CD4-positive, alpha-beta T cell treated with Interleukin-2 at 100 ng/mL for 4 hours (primary cell): Measurements from ENCODE around the gene COP1.

Experiments used
- DNase-seq: peaks from one replicate; pipeline ENCODE4 v3.0.0-alpha.2; 2020; ENCODE audit warnings: low spot score

The COP1 gene

DNA sequence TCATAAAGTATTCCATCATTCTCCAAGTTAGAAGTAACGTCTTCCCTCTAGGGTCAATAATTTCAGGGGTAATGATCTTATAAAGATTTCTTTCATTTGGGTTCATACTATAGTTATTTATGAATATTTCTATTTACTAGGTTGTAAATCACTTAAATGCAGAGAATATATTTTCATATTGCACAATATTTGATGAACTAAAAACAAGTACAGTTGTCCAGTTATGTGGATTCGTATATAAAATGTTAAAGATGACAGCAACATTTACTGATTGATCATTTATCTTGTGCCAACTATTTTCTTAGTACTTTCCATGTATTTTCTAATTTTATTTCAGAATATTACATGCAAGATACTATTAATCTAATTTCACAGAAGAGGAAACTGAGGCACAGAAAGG, 243.3 kb downstream of the COP1 start:
- DNase-seq = no peak

DNA sequence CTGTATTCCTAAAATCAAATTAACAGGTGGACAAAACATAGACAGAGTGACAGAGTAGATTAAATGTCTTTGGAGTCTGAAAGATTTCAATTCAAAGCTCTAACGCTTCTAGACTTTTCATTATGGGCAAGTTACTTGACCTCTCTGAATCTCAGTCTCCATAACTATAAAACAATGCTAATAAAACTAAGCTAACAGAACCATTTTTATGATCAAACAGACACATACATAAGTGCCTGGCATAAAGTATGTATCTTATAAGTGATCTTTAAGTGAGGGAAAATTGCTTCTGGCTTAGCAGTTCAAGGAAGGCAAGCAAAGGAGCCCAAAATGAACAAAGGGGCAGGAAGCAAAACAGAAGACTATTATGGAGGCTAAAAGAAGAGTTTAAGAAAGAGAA, 246.9 kb downstream of the COP1 start:
- DNase-seq = no peak

- DNase-seq = no peak
These were observed 255.5 kb downstream of the COP1 start for GRCh38 chr1:175951627-175952026.

DNA sequence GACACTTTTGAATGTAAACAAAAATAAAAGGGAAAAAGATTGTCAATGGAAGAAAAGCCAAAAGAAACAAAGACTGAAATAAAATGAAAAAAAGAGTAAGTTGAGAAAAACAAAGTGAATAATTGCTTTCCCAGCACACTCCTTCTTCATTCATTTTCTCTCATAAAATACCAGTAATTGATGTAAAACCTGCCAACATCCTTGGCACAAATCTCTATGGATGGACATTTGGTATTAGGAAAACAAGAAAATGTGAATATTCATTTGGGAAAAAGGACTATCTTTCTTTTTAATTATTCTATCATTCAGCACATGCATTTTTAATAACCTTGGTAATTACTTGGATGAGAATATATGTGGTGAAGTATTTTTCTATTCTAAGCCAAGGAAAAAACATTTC, 259.3 kb downstream of the COP1 start:
- DNase-seq = no peak

DNA sequence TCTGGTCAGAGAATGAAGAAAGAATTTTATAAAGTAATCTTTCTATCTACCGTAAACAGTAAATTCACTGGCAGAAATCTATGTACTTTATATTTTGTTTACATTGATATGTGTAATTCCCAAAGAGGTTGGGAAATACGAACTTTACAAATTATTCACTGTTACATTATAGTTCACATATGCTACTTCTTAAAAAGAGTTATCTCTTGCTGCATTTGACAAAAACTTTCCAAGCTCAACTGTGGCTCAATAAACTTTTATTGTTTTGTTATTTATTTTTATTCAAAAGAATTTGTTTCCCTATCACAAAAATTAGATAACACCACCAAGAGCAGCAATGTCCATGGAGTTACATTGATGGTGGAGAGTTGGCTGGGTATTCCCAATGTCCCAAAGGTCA, 262.5 kb downstream of the COP1 start:
- DNase-seq = no peak

DNA sequence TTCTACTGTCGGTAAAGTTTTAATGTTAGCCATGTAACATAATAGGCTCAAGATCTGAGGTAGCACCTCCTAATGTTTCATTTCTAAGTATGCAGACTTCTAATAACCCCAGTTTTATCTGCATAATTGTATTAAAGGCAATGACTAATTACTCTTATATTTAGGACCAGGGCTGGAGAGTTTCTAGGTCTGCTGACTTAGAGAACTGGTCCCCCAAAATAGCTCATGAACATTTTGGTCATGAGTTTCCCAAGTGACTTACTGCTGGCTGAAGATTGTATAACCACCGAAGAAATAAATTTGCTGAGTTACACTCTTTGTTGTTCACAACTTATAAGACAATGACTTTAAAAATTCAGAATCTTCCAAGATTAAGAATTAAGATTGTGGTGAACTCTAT, 265.9 kb downstream of the COP1 start:
- DNase-seq = no peak

- DNase-seq = no peak
These were observed 270.4 kb downstream of the COP1 start for GRCh38 chr1:175936736-175937135.

DNA sequence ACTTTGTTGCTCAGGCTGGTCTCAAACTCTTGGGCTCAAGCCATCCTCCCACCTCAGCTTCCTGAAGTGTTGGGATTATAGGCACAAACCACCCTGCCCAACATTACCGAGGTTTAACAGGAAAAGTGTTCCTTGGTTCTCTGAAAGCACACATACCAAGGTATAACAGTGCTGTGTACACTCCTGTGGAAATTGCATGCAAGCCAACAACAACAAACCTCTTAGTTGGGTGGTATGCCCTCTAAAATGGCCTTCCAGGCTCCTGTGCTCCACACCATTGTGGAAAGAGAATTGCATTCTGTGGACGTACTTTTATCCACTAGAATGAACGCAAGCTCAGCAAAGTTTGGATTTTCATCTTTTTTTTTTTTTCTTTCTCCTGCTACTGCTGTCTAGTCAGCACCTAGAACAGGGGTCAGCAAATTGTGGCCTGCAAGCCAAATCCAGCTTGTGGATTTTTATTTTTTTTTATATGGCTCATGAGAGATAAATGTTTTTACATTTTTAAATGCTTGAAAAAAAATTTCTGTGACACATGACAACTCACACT, 271.4 kb downstream of the COP1 start:
- no peak for DNase-seq

DNA sequence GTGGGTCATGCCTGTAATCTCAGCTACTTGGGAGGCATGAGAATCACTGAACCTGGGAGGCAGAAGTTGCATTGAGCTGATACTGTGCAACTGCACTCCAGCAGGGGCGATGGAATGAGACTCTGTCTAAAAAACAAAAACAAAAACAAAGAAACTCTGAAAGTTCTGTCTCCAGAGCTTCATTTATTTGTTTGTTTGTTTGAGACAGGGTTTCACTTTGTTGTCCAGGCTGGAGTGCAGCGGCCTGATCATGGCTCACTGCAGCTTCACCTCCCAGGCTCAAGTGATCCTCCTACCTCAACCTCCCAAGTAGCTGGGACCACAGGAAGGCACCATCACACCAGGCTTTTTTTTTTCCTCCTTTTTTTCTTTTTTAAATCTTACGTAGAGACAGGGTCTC, 271.9 kb downstream of the COP1 start:
- no peak for DNase-seq

DNA sequence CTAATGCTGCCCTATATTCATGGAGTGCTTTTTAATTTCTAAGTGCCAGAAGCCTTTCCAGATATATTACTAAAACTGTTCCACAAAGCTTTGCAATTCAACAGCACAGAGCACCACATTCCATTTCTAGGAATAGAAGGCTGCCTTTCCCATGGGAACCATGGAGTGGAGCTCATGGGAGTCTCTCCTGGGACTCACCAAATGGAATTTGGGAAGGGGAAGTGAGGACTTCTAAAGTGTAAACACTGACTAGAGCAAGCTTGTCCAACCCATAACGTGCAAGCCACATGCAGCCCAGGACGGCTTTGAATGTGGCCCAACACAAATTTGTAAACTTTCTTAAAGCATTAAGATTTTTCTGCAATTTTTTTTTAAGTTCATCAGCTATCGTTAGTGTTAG, 273.3 kb downstream of the COP1 start:
- no peak for DNase-seq

- DNase-seq = no peak
These were observed 279.1 kb downstream of the COP1 start for GRCh38 chr1:175927944-175928343.

DNA sequence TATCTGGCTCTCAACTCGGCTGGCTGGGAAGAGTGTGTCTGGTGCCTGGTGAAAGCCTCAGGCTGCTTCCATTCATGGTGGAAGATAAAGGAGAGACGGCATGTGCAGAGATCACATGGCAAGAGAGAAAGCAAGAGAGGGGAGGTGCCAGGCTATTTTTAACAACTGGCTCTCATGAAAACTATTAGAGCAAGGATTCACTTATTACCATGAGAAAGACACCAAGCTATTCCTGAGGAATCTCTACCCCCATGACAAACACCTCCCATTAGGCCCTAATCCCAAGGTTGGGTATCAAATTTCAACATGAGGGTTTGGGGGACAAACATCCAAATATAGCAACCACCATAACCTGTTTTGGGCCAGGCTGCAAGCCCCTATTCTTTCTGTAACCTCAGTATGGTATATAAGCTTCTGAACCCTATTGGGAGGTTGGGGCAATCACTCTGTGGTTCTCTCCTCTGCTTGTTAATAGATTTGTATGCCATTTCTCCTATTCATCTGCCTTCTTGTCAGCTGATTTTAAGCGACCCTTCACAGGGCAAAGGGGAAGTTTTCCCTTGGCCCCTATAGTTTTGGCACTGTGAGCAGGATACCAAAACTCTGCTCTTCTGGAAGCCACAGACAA, 284.7 kb downstream of the COP1 start:
- DNase-seq = no peak

DNA sequence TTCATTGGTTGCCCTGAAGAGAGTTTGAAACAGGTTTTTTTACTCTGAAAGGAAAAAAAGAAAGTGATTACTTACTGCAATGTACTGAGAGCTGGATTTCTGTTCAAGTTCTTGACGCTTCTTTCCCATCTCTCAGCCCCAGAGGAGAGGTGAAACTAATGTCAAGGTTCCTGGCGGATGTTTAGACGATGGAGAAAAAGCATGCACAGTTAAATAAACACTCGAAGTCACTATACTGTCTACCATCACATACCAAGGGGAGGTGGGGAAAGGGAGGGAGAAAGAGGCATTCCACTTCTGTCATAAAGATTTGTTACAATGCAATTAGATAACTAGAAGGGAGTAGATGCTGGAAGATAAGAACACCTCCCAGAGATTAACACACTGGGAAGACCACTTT, 286.7 kb downstream of the COP1 start:
- no peak for DNase-seq

DNA sequence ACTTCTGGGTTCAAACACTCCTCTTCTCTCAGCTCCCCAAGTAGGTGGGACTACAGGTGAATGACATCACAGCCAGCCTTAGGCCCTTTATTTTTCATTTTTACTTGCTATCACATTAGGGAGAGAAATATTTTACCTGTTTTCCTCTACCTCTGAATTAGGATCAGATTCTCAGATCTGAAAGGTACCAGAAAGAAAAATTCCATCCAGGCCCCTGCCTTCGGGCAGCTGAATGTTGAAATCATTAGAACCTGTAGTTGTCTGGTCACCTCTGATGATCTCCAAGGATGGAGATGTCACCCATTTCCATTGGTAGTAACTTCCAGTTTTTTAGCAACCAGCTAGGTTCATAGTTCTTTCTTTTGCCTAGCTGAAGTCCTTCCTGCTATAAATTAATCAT, 288.1 kb downstream of the COP1 start:
- DNase-seq = no peak

- DNase-seq = no peak
These were observed 288.7 kb downstream of the COP1 start for GRCh38 chr1:175918364-175918801.

DNA sequence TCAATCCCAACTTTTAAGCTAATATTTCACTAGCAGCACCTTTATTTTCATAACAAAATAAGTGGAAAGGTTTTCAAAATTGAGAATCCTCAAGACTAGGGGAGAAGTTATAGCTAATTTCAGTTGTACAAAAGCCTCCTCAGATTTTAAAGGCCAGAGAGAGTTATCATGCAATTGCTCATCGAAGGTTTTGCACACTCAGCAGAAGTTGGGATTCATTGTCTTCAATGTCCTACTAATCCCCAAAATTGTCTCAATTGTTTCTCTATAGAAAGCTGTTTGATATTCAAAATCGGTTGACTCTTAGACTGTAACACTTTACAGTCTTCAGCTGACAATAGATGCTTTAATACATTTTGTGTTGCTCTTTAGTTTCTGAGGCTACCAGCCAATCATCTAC, 293.0 kb downstream of the COP1 start:
- no peak for DNase-seq

- no peak for DNase-seq
These were observed 295.9 kb downstream of the COP1 start for GRCh38 chr1:175911138-175911537.

DNA sequence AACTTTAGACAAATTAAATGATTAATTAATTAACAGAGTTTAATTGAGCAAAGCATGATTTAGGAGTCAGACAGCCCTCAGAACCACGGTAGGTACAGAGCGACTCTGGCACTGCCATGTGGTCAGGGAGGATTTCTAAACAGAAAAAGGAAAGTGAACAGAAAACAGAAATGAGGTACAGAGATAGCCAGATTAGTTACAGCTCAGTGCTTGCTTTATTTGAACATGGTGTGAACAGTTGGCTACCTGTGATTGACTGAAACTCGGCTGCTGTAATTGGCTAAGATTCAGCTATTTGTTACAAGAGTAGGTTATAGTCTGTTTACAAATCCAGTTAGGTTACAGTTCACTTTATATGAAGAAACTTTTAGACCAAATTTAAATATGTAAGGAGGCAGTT, 300.7 kb downstream of the COP1 start:
- no peak for DNase-seq

- DNase-seq = no peak
These were observed 302.3 kb downstream of the COP1 start for GRCh38 chr1:175904808-175905207.

- DNase-seq = no peak
These were observed 304.8 kb downstream of the COP1 start for GRCh38 chr1:175902281-175902680.

- DNase-seq = no peak
These were observed 305.8 kb downstream of the COP1 start for GRCh38 chr1:175901076-175901836.

DNA sequence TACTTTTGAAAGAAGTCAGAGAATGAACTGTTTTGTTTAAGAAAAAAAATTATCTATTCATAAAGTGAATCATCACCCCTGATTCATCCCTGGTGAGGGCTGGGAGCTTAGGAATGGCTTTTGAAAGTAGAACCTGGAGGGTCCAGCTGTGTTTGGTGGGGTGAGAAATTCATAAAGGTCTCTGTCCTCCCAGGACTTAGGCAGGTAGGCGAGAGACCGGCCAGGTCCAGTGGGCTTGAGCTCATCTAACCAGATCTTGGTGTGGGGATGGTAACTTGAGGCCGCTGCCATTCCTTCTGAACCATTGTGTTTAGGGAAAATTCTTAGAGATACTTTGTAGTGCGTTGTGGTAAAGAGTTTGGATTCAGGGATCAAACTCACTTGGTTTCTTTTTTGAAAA, 306.9 kb downstream of the COP1 start:
- no peak for DNase-seq

DNA sequence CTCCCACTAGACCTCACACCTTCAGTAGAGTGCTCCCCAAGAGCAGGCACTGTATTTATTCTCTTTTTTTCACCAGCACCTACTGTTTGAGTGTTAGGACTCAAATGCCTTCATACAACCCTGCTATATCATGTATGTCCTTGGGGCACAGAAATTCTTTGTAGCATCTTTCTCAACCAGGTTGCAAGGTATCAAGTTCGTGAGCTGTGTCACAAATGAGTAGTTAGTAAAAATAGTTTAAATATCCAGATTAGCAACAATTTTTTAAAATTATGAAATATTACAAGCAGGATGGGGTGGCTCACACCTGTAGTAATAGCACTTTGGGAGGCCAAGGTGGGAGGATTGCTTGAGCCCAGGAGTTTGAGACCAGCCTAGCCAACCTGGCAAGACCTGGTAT, 311.1 kb downstream of the COP1 start:
- no peak for DNase-seq
